K562 (cell line): ENCODE data around the gene TRAF3. TPM values are rescaled to one million over a fixed set of nuclear protein-coding genes. Genes with fewer than 3 reads are reported as not detected.
A peak's percentile ranks its signal among the peaks of the same experiment; 100 is the strongest.

Experiments used
- ATAC-seq: fragments of 200-7000 bp; cut with Tn5 transposase; 3 replicates; pipeline ENCODE4 v1.9.1; 2020; ENCODE audit warnings: moderate library complexity
- BruUV-seq: library from RNA; stranded (reverse); fragments of 400-500 nt; replicated peaks from 2 replicates; lab custom pipeline; 2021; lab: Mats Ljungman, UMichigan
- CTCF ChIA-PET: fragments of 300-600 bp; formaldehyde crosslinking; extraction: SDS; loops from one replicate; lab custom pipeline; 2021; ENCODE audit warnings: low intra/inter-chr PET ratio; lab: Yijun Ruan, JAX
- POLR2A ChIA-PET: fragments of 300-600, 350-650 bp; sonication (Branson Sonifier 250); formaldehyde crosslinking; extraction: SDS; loops from one replicate; lab custom pipeline; 2021; ENCODE audit warnings: antibody characterized with exemption, inconsistent platforms; lab: Yijun Ruan, JAX
- DNase-seq, 4 experiments: peaks; one replicate each; pipeline versions ENCODE4 v3.0.0 to v3.0.0-alpha.2; 2011 to 2018; ENCODE audit warnings: low spot score in 3 of 4, mixed read lengths in 3 of 4; ENCODE audit errors: extremely low read depth in 1 of 4
- FAIRE-seq: peaks from 2 replicates; lab custom pipeline; 2011; peaks lifted over from hg19 to GRCh38; lab: Jason Lieb, UNC
- H2AFZ ChIP-seq: 2 replicates; pipeline ENCODE4 v1.6.0; 2011; ENCODE audit warnings: low read depth, low read length, control low read depth, inconsistent platforms
- H3K27ac ChIP-seq: fragments of 200-600 bp; 3 replicates; pipeline ENCODE4 v1.8.0; 2011; ENCODE audit warnings: low read depth, mild to moderate bottlenecking, control low read depth, inconsistent platforms, low read length, moderate library complexity, mixed read lengths; ENCODE audit errors: extremely low read depth
- H3K27me3 ChIP-seq, 2 experiments: fragments of 300-600 bp in 1 of 2; 2 replicates in 1 of 2; 3 replicates in 1 of 2; pipeline versions ENCODE4 v1.6.0 to v1.8.0; 2011; ENCODE audit warnings: inconsistent platforms in 2 of 2, low read length in 2 of 2, mild to moderate bottlenecking in 1 of 2, mixed read lengths in 1 of 2, moderate library complexity in 1 of 2; ENCODE audit not compliant: control insufficient read depth in 2 of 2, insufficient read depth in 2 of 2
- H3K36me3 ChIP-seq: fragments of 300-600 bp; 3 replicates; pipeline ENCODE4 v1.8.0; 2011; ENCODE audit warnings: mild to moderate bottlenecking, low read length, inconsistent platforms; ENCODE audit not compliant: control insufficient read depth, insufficient read depth
- H3K4me1 ChIP-seq, 2 experiments: fragments of 200-600 bp in 1 of 2; replicated peaks in 1 of 2; 2 replicates in 1 of 2; 3 replicates in 1 of 2; pipeline versions ENCODE4 v1.5.1 to v1.8.0; 2011; ENCODE audit warnings: inconsistent platforms in 2 of 2, low read length in 2 of 2, mild to moderate bottlenecking in 1 of 2, mixed read lengths in 1 of 2, moderate library complexity in 1 of 2; ENCODE audit not compliant: control insufficient read depth in 2 of 2, insufficient read depth in 2 of 2
- H3K4me2 ChIP-seq: 2 replicates; pipeline ENCODE4 v1.6.1; 2011; ENCODE audit warnings: low read length, control low read depth, inconsistent platforms, mixed read lengths; ENCODE audit not compliant: insufficient read depth
- H3K4me3 ChIP-seq: fragments of 200-600 bp; sonication (generic), shearing (Covaris generic); 2 replicates; pipeline ENCODE4 v1.5.1; 2016; ENCODE audit warnings: control low read depth, inconsistent platforms
- H3K79me2 ChIP-seq: fragments of 200-600 bp; 3 replicates; pipeline ENCODE4 v1.8.0; 2011; ENCODE audit warnings: low read length, inconsistent platforms; ENCODE audit not compliant: control insufficient read depth, insufficient read depth
- H3K9ac ChIP-seq, 2 experiments: 2 replicates each; pipeline versions ENCODE4 v1.6.0 to v1.6.1; 2011; ENCODE audit warnings: low read depth in 2 of 2, low read length in 2 of 2, control low read depth in 1 of 2, inconsistent platforms in 1 of 2, mild to moderate bottlenecking in 1 of 2, mixed read lengths in 1 of 2; ENCODE audit not compliant: insufficient read depth in 1 of 2
- H3K9me1 ChIP-seq: one replicate; pipeline ENCODE4 v1.6.0; 2011; ENCODE audit warnings: inconsistent platforms, mild to moderate bottlenecking, low read length, moderate library complexity; ENCODE audit not compliant: control insufficient read depth, insufficient read depth
- H3K9me3 ChIP-seq: replicated peaks from 2 replicates; pipeline ENCODE4 v1.5.1; 2011; ENCODE audit warnings: low read depth, low read length, inconsistent platforms; ENCODE audit not compliant: control insufficient read depth, insufficient read depth
- H4K20me1 ChIP-seq: replicated peaks from 2 replicates; pipeline ENCODE4 v1.6.1; 2011; ENCODE audit warnings: low read length, inconsistent platforms, mixed read lengths; ENCODE audit not compliant: control insufficient read depth, insufficient read depth
- HBP1 ChIP-seq: fragments of 450-650 bp; formaldehyde crosslinking; IDR thresholded peaks from 2 replicates; pipeline ENCODE4 v1.4.0; 2022; ENCODE audit warnings: missing genetic modification characterization
- HMGN3 ChIP-seq: IDR thresholded peaks from 2 replicates; pipeline ENCODE4 v1.6.1; 2011; ENCODE audit warnings: borderline replicate concordance, low read depth, mild to moderate bottlenecking, mixed read lengths, low read length; ENCODE audit not compliant: insufficient read length; ENCODE audit errors: extremely low read depth
- POLR2G ChIP-seq: fragments of 200-400 bp; formaldehyde crosslinking; IDR thresholded peaks from 2 replicates; pipeline ENCODE4 v1.6.1; 2017; ENCODE audit warnings: low read depth, mild to moderate bottlenecking, antibody characterized with exemption, low read length, moderate library complexity
- POLR2H ChIP-seq: IDR thresholded peaks from 2 replicates; pipeline ENCODE4 v1.6.1; 2016; ENCODE audit warnings: missing genetic modification characterization, low read depth, mild to moderate bottlenecking, control low read depth, missing compliant biosample characterization, moderate library complexity
- WGBS: fragments of 100-300 bp; shearing (Covaris generic); methylation state at CpG from one replicate; pipeline ENCODE4 v1.1.6; 2016; ENCODE audit warnings: low coverage, mixed read lengths; ENCODE audit not compliant: insufficient coverage; ENCODE audit errors: missing lambda C conversion rate; 5-methylcytosine and 5-hydroxymethylcytosine counted together
- in situ Hi-C: fragments of 300-500 bp; cut with MboI; formaldehyde crosslinking; loops from 4 replicates; pipeline ENCODE4 v1.15.0; 2018; ENCODE audit warnings: inconsistent platforms, mixed read lengths
- intact Hi-C: fragments of 100-400 bp; cut with micrococcal nuclease; formaldehyde crosslinking; loops from 2 replicates; pipeline ENCODE4 v1.14.2; 2022
- polyA plus RNA-seq, 8 experiments: library from polyadenylated mRNA; depleted of rRNA in 4 of 8; stranded (reverse) in 5 of 8; unstranded in 3 of 8; fragments of >200 nt; fragmentation: Nextera tagmentation in 2 of 8; fragmentation: Illumina TruSeq in 1 of 8; extraction: Ambion mirVana in 2 of 8; extraction: Trizol in 1 of 8; gene quantifications; 2 replicates each; pipeline versions ENCODE4 v1.2.1 to v1.2.3, GENCODE V29; 2011 to 2014; ENCODE audit warnings: inconsistent platforms in 1 of 8, missing spikeins in 1 of 8
- total RNA-seq, 7 experiments: library from RNA; depleted of rRNA in 6 of 7; stranded (reverse); fragments of >200 nt in 6 of 7; fragmentation: Illumina TruSeq in 2 of 7; extraction: Trizol in 2 of 7; gene quantifications; 2 replicates each; pipeline versions ENCODE4 v1.2.1 to v1.2.3, GENCODE V29; 2011 to 2021; ENCODE audit warnings: low replicate concordance in 1 of 7

The TRAF3 gene
- total and polyA plus RNA-seq, 9 of the 15 experiments (the other 6 are each of a cell fraction or from before 2014, with no cell fraction given), result 0.52 to 21.3 (median 9.9) TPM

DNA sequence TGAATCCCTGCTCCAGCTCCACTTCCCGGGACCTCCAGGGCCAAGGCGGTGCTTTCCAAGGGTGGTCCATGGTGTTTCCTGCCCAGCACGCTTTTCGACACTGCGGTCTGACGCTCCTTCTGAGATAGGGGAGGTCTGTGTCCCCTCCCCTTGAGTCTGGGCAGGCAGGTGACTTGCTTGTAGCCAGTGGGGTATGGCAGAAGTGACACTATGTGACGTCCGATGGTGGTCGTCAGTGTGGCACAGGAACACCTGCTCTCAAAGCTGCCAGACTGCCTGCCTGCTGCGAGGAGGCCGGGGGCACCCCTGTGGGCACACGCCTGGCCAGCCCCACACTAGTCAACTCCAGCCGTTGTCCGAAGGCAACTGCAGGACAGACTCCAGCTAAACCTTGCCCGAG lies 16.0 kb upstream of the TRAF3 start:
- Histone ChIP-seq H3K27me3 (no peaks in the 10 kb centered on the region; a peak in 1 of 5 replicates), H3K4me2 (no peak overlapping the region), H2AFZ (no peak overlapping the region), H3K4me3 (no peak overlapping the region), H3K9me3 (no peaks in the 10 kb centered on the region), H3K79me2 (no peaks in the 10 kb centered on the region), H3K36me3 (no peaks in the 10 kb centered on the region), H4K20me1 (no peaks in the 10 kb centered on the region), H3K27ac (no peak overlapping the region), H3K4me1 (peaks cover 0 to 20% of the 10 kb centered on the region in 2 experiments; a peak in 2 of 5 replicates), H3K9ac (peak overlapping the region in 1 of 2 experiments; percentile 52; a peak in 2 of 4 replicates), H3K9me1 (no peaks in the 10 kb centered on the region)
- no peak for DNase-seq
- TF ChIP-seq HMGN3 (no peak), POLR2G (peak; percentile 24; the same call in 1 of the 2 replicates), HBP1 (no peak), POLR2H (tag) (no peak)
- no TSS peak for BruUV-seq
- intact Hi-C loops (no loop called here), in situ Hi-C loops (no loop called here)
- ChIA-PET POLR2A (no interaction called here), CTCF (no interaction called here)
- no peak for ATAC-seq
- 42% methylated on average over 10 of the region's 15 CpGs for WGBS
- no peak for FAIRE-seq
